CD4-positive, alpha-beta T cell treated with Interleukin-17A for 4 hours (primary cell): ENCODE measurements around the gene ANXA4.

Experiments
- DNase-seq: peaks from one replicate; pipeline ENCODE4 v3.0.0-alpha.2; 2020; ENCODE audit warnings: mixed read lengths

ANXA4 gene

DNA sequence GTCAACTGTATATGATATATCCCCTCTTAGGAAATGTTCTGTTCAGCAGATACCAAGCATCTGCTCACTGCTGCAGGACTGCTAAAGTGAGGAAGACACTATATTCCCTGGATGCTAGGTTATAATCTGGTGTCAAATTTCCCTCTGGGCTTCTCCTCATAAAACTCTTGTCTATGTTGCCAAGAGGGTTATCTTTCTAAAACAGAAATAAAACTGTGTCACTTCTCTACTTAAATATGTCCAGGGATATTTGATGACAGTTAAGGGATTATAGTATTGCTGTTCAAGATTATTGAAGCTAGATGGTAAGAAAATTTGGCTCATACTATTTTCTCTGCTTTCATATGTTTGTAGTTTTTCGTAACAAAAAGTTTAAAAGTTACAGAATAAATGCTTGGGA is 121.4 kb downstream of the ANXA4 start:
- no peak for DNase-seq
